ENCODE measurements around the gene HSF2BP.

GRCh38 chr21:43664358-43664757 lies 5.1 kb upstream of the HSF2BP start:
- no peak for TF ChIP-seq ZBTB7A (IDR thresholded peaks at IDR 0.05; ENCODE audit: low read depth)
- TF ChIP-seq CREB1 (IDR thresholded peaks at IDR 0.05; ENCODE audit: low read depth): no peak
- no peak for TF ChIP-seq FOXM1 (IDR thresholded peaks at IDR 0.05; ENCODE audit: borderline replicate concordance, low read depth)
- no peak for TF ChIP-seq TCF12 (IDR thresholded peaks at IDR 0.05; ENCODE audit: low read depth)
- TF ChIP-seq CEBPB (IDR thresholded peaks at IDR 0.05): no peak
- no peak for TF ChIP-seq MAX (IDR thresholded peaks at IDR 0.05)
- TF ChIP-seq EP300 (IDR thresholded peaks at IDR 0.05; ENCODE audit: borderline replicate concordance): no peak
- TF ChIP-seq TAF1 (IDR thresholded peaks at IDR 0.05; ENCODE audit: low read depth): no peak
- no peak for TF ChIP-seq YY1 (IDR thresholded peaks at IDR 0.05; ENCODE audit: low read depth)
- no peak for TF ChIP-seq NFIC (IDR thresholded peaks at IDR 0.05)
- TF ChIP-seq REST (IDR thresholded peaks at IDR 0.05; ENCODE audit: low read depth): no peak
- TF ChIP-seq RAD21 (IDR thresholded peaks at IDR 0.05; ENCODE audit: low read depth): no peak
- TF ChIP-seq EGR1 (IDR thresholded peaks at IDR 0.05): no peak

Data from Ishikawa (cell line).